ENCODE data around the gene FAM168A. TPM values are rescaled to one million over a fixed set of nuclear protein-coding genes. Genes with fewer than 3 reads are reported as not detected.

The FAM168A gene
- polyA plus RNA-seq, 2 of the 4 experiments (the other 2 are of a cell fraction), result 15.3 to 19.2 TPM

DNA sequence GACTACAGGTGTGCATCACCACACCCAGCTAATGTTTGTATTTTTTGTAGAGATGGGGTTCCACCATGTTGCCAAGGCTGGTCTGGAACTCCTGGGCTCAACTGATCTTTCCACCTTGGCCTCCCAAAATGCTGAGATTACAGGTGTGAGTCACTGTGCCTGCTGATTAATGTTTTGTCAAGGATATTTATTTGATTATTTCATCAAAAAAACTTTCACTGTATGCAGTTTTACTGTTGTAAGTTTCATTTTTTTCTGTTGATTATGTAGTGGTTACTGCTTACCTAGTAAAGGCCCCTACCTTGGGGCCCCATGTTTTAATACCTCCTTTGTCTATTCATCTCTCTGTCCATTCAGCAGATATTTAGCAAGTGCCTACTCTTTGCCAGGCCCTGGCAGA lies 16.7 kb upstream of the FAM168A start:
- H3K4me2 ChIP-seq, result no peak overlapping the region
- H3K27ac ChIP-seq, result no peak overlapping the region
- no peaks in the 10 kb centered on the region for H3K9me3 ChIP-seq
- FAIRE-seq (no peak), ATAC-seq (no peak), DNase-seq (ENCODE audit: low read depth in 1 of 2, low spot score in 1 of 2) (no peak)
- no peak for TF ChIP-seq HOXB13 (CRISPR knock-in tag; IDR thresholded peaks at IDR 0.05; ENCODE audit: low read depth)
- no peak for TF ChIP-seq GATA3 (IDR thresholded peaks at IDR 0.05; ENCODE audit: borderline replicate concordance)
- TF ChIP-seq, protein P1, sequence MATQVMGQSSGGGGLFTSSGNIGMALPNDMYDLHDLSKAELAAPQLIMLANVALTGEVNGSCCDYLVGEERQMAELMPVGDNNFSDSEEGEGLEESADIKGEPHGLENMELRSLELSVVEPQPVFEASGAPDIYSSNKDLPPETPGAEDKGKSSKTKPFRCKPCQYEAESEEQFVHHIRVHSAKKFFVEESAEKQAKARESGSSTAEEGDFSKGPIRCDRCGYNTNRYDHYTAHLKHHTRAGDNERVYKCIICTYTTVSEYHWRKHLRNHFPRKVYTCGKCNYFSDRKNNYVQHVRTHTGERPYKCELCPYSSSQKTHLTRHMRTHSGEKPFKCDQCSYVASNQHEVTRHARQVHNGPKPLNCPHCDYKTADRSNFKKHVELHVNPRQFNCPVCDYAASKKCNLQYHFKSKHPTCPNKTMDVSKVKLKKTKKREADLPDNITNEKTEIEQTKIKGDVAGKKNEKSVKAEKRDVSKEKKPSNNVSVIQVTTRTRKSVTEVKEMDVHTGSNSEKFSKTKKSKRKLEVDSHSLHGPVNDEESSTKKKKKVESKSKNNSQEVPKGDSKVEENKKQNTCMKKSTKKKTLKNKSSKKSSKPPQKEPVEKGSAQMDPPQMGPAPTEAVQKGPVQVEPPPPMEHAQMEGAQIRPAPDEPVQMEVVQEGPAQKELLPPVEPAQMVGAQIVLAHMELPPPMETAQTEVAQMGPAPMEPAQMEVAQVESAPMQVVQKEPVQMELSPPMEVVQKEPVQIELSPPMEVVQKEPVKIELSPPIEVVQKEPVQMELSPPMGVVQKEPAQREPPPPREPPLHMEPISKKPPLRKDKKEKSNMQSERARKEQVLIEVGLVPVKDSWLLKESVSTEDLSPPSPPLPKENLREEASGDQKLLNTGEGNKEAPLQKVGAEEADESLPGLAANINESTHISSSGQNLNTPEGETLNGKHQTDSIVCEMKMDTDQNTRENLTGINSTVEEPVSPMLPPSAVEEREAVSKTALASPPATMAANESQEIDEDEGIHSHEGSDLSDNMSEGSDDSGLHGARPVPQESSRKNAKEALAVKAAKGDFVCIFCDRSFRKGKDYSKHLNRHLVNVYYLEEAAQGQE (IDR thresholded peaks at IDR 0.05), result no peak
- TF ChIP-seq HDAC2 (IDR thresholded peaks at IDR 0.05), result no peak
- TF ChIP-seq CTCF (IDR thresholded peaks at IDR 0.05), result no peak
- TF ChIP-seq KDM1A (IDR thresholded peaks at IDR 0.05; ENCODE audit: low read depth), result no peak
- TF ChIP-seq HES2 (IDR thresholded peaks at IDR 0.05), result no peak
- no peak for TF ChIP-seq ZNF302 (CRISPR knock-in tag; IDR thresholded peaks at IDR 0.05)
- no peak for TF ChIP-seq CHD2 (IDR thresholded peaks at IDR 0.05; ENCODE audit: low read length, partially characterized antibody)
- TF ChIP-seq MAFK (IDR thresholded peaks at IDR 0.05; ENCODE audit: partially characterized antibody), result no peak
- no peak for TF ChIP-seq FOSL2 (IDR thresholded peaks at IDR 0.05)
- TF ChIP-seq FOSL2 (CRISPR knock-in tag; IDR thresholded peaks at IDR 0.05), result no peak
- TF ChIP-seq SMC3 (IDR thresholded peaks at IDR 0.05), result no peak
- TF ChIP-seq ZC3H11A (IDR thresholded peaks at IDR 0.05), result no peak
- TF ChIP-seq JUN (IDR thresholded peaks at IDR 0.05), result no peak
- TF ChIP-seq HOXB5 (CRISPR knock-in tag; IDR thresholded peaks at IDR 0.05), result no peak
- TF ChIP-seq RARB (CRISPR knock-in tag; IDR thresholded peaks at IDR 0.05), result no peak
- no peak for TF ChIP-seq SREBF2 (IDR thresholded peaks at IDR 0.05)
- no peak for TF ChIP-seq E2F6 (IDR thresholded peaks at IDR 0.05; ENCODE audit: borderline replicate concordance, low read depth)
- no peak for TF ChIP-seq ELK1 (IDR thresholded peaks at IDR 0.05; ENCODE audit: low read depth, low read length)
- no peak for TF ChIP-seq MAZ (IDR thresholded peaks at IDR 0.05; ENCODE audit: borderline replicate concordance, low read depth, low read length)
- ChIA-PET CTCF (interaction anchor here (1.0 to 4.4 kb wide), 2 partner anchors 11 to 46 kb away, joined by 5 to 40 read pairs; no protein-coding TSS in a partner anchor), POLR2A (no interaction called here)
- no peaks in the 10 kb centered on the region for H3K4me1 ChIP-seq
- H3K4me3 ChIP-seq, result no peak overlapping the region

GRCh38 chr11:73612601-73613140 lies 14.8 kb upstream of the FAM168A start:
- no peak for DNase-seq (ENCODE audit: low read depth in 1 of 2, low spot score in 1 of 2)
- ATAC-seq, result no peak
- 50% methylated on average over 5 of the region's 5 CpGs for WGBS (ENCODE audit: missing lambda C conversion rate)
- FAIRE-seq, result no peak
- TF ChIP-seq RFX5 (IDR thresholded peaks at IDR 0.05) (no peak), JUNB (IDR thresholded peaks at IDR 0.05) (no peak)
- ChIA-PET CTCF (interaction anchor here (0.6 to 4.4 kb wide), 3 partner anchors 13 to 48 kb away, joined by 3 to 40 read pairs (median 6); no protein-coding TSS in a partner anchor), POLR2A (no interaction called here)
- Histone ChIP-seq H3K4me1 (no peaks in the 10 kb centered on the region), H3K27ac (no peak overlapping the region), H3K4me2 (no peak overlapping the region), H3K4me3 (no peak overlapping the region), H3K9me3 (no peaks in the 10 kb centered on the region)

Measured in A549 (cell line).